Measurements from ENCODE around the gene MACROD2. TPM values are rescaled to one million over a fixed set of nuclear protein-coding genes. Genes with fewer than 3 reads are reported as not detected.
"Not testable (repeated sequence)": the region's sequence is repeated elsewhere in the genome, so short reads cannot be mapped to it uniquely, and the experiment has no call there.

MACROD2 gene
- total RNA-seq, 1 donor from 2014 or later = 0.40 TPM

DNA sequence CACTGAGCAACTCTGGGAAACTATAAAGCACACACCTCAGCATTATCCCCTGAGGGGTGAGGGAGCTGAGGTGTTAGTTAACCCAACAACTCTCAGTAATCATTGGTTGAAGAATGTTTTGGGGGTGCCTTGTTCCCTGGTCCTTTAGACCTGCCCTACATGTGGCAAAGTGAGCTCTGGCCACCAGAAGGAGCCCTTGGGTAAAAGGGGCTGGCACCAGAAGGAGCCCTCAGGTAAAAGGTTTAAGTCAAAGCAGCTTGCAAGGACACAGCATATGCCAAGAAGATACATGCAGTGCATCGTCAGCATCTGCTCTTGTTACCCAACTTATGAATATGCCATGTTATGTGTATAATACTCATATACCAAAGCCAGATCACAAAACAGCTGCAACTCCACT lies 1496.3 kb downstream of the MACROD2 start:
- no peak for DNase-seq (ENCODE audit: low read depth in 2 of 2)

- DNase-seq (ENCODE audit: low read depth in 2 of 2) = no peak
Observed at GRCh38 chr20:15494851-15495250, 1499.5 kb downstream of the MACROD2 start.

DNA sequence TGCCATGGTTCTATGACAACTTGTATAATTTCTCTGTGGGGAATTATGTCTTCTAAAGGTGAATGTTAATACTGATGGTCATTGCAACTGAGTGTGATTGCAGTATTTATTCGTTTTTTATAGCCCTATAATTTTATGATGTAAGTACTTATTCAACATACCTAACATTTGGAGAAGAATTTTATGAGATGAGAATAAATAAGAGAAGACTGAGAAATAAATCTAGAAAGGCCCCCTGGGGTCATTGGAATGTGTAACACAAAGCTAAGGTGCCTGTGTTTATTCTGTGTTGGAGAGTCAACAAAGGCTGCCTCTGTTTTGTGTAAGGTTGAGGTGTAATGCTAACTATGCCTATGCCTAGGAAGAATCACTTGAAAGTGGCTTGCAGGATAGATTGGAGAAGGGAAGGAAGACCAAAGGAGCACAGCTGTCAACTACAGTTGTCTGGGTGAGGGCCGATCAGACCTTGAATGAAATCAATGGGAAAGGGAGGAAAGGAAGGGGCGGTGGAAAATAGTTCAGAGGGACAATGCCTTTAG lies 1501.3 kb downstream of the MACROD2 start:
- no peak for DNase-seq (ENCODE audit: low read depth in 2 of 2)

DNA sequence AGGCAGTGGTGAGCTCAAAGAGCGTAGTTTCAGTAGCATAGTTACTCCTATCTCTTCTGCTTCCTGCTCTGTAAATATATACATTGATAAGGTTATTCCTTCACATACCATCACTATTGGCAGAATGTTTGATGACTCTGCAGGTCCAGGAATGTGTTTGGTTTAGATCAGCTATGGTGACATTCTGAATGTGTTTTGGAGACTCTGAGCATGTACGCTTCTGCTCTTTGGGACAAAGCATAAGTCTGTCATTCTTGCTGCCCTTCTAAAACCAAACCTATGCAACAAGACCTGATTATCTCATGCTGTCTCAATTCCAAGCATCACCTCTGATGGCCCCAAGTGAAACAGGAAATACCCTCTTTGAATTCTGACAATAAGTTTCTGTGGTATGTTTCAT lies 1503.6 kb downstream of the MACROD2 start:
- no peak for DNase-seq (ENCODE audit: low read depth in 2 of 2)

DNA sequence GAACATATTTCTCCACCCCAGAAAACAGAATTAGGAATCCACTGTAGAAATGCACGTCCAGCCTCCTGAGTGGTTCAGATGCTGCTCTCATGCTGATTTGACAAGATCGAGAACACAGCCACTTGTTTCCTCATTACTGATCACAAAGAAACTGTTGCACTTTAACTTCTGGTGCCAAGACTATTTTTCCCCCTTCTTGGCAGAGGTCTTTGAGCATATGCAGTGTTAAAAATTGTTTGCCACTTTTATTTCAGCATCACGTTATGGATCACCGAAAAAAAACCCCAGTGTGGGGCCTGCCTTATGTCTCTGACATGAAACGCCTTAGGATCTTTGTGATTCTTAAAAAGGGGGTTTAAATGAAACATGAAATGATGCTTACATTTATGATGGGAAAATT lies 1511.0 kb downstream of the MACROD2 start:
- DNase-seq (ENCODE audit: low read depth in 2 of 2) = no peak

GRCh38 chr20:15507151-15507550 lies 1511.8 kb downstream of the MACROD2 start:
- no peak for DNase-seq (ENCODE audit: low read depth in 2 of 2)

DNA sequence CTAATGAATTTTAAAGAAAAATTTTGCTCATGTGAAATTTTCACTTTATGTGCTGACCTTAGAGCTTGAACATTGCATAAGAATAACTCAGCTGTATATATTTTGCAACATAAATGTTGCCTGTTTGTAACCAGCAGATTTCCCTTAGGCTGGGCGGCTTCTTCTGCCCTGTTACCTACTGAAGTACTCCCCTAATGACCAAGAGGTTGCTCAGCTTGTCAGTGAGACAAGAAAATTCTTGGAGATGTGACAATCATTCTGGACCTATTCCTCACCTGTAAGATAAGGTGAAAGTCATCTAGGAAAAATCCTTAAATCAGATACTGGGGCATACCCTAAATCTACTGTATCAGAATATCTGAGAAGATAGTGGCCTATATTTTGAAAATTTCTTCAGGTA lies 1516.2 kb downstream of the MACROD2 start:
- no peak for DNase-seq (ENCODE audit: low read depth in 2 of 2)

GRCh38 chr20:15512916-15513315 lies 1517.6 kb downstream of the MACROD2 start:
- DNase-seq (ENCODE audit: low read depth in 2 of 2) = no peak

DNA sequence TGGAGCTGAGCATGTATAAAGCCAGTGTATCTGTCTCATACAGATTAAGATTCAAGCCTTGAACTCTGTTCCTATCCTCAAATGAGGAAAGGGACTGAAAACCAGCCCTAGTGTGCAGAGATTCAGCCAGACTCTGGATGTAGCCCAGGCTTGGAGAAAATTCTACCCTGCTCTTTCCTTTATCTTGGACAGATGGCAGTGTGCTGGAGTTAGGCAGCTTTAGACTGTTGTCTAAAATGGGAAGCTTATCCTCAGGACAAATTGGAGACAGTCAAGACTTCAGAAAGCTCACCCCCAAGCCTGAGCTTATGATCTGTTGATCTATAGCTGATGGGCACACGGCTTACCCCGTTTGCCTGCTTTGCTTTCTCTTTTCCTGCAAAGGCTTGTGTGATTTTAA lies 1520.4 kb downstream of the MACROD2 start:
- DNase-seq (ENCODE audit: low read depth in 2 of 2) = no peak

GRCh38 chr20:15520930-15521524 lies 1525.7 kb downstream of the MACROD2 start:
- DNase-seq (ENCODE audit: low read depth in 2 of 2) = no peak

DNA sequence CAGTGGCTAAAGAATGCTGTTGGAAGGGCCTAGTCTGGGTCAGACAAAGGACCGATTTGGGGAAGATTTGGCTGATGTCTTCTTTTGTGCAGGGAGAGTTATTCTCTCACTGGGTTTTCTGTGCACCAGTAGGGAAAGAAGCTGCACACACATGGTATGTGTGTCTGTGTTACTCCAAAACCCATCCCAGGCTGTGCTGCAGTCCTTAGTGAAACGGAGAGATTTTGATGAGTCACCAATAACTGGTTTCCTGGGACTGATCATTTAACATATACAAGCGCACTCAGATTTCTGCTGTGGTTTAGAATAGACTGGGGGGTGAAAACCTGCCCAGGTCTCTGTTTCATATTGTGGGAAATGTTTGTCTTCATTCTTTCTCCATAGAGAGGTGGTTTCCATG lies 1528.1 kb downstream of the MACROD2 start:
- no peak for DNase-seq (ENCODE audit: low read depth in 2 of 2)

- no peak for DNase-seq (ENCODE audit: low read depth in 2 of 2)
Observed at GRCh38 chr20:15528391-15529111, 1533.2 kb downstream of the MACROD2 start.

DNA sequence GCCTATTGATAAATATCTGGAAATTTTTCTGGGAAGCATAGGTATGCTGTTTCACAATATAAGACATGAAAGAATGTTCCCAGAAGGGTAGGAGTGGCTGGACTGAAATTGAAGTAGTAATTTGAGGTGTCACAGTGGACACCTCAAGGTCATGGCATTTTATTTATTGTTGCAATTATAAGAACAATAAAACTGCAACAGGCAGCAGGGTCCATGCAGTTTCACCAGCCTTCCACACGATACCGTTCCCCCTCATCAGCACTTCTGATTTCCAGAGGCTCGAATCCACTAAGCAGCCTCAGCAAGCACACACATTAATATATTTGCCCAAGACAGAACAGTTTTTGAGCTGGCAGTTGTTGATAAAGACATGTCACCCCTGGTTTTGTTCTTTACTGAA lies 1540.5 kb downstream of the MACROD2 start:
- no peak for DNase-seq (ENCODE audit: low read depth in 2 of 2)

DNA sequence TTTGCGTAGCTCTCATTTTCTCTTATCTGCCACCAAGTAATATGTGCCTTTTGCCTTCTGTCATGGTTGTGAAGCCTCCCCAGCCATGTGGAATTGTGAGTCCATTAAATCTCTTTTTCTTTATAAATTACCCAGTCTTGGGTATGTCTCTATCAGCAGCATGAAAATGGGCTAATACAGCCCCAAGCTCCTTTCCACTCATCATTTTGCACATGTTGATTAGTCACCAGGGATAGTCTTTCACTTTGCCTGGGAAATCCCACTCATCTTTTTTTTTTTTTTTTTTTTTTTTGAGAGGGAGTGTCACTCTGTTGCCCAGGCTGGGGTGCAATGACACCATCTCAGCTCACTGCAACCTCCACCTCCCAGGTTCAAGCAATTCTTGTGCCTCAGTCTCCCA lies 1541.9 kb downstream of the MACROD2 start:
- not testable (repeated sequence) for DNase-seq (ENCODE audit: low read depth in 2 of 2)

- DNase-seq (ENCODE audit: low read depth in 2 of 2) = no peak
Observed at GRCh38 chr20:15542655-15543054, 1547.3 kb downstream of the MACROD2 start.

GRCh38 chr20:15544742-15545141 lies 1549.4 kb downstream of the MACROD2 start:
- no peak for DNase-seq (ENCODE audit: low read depth in 2 of 2)

DNA sequence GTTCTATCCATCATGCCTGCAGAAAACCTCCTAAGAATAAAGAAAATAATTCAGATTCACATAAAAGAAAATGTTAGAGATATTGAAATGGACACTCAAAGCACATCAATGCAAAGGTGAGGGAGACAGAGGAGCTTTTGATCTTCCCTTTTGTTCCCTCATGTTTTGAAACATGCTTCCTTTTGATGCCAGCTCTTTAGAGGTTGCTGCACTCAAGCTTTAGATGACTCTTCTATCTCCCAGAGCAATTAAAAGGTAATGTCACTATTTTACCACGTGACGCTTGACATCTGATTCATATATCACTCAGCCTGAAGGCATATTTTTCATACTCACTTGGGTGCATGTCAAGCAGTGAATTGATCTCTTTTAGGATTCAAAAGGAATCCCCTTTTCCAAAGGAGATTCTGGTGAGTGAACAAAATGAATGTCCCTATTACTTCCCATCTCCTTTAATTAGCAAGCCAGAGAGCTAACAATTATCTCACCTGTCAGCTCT lies 1551.3 kb downstream of the MACROD2 start:
- DNase-seq (ENCODE audit: low read depth in 2 of 2) = no peak

DNA sequence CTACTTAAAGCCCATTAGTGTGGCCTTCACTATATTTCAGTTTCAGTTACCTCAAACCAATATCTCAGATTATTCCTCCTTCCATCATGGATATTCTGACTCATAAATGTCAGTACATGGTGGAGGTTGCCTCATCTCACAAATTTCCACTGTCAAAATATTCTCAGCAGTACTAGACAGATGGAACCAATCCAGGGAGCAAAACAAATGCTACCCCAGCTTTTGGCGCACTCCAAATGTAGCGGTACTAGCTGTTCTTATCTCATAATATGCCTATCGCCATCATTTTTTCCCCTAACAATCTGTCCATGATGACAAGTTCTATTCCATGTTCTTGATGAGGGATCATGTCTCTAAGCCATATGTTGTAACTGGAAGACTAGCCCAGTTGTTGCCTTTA lies 1551.8 kb downstream of the MACROD2 start:
- no peak for DNase-seq (ENCODE audit: low read depth in 2 of 2)

- no peak for DNase-seq (ENCODE audit: low read depth in 2 of 2)
Observed at GRCh38 chr20:15550116-15550870, 1555.0 kb downstream of the MACROD2 start.

- no peak for DNase-seq (ENCODE audit: low read depth in 2 of 2)
Observed at GRCh38 chr20:15555913-15556312, 1560.6 kb downstream of the MACROD2 start.

GRCh38 chr20:15556869-15557268 lies 1561.6 kb downstream of the MACROD2 start:
- no peak for DNase-seq (ENCODE audit: low read depth in 2 of 2)

- no peak for DNase-seq (ENCODE audit: low read depth in 2 of 2)
Observed at GRCh38 chr20:15561070-15561569, 1565.8 kb downstream of the MACROD2 start.

All from lung microvascular endothelial cell (primary cell).